Activated T-helper 1 cell treated with Interleukin-2 at 50 U/mL for 16 hours (primary cell): ENCODE measurements around the gene KRT4.

ENCODE experiments used
- DNase-seq: peaks from one replicate; pipeline ENCODE4 v3.0.0-alpha.2; 2020; ENCODE audit warnings: low read depth

The KRT4 gene

DNA sequence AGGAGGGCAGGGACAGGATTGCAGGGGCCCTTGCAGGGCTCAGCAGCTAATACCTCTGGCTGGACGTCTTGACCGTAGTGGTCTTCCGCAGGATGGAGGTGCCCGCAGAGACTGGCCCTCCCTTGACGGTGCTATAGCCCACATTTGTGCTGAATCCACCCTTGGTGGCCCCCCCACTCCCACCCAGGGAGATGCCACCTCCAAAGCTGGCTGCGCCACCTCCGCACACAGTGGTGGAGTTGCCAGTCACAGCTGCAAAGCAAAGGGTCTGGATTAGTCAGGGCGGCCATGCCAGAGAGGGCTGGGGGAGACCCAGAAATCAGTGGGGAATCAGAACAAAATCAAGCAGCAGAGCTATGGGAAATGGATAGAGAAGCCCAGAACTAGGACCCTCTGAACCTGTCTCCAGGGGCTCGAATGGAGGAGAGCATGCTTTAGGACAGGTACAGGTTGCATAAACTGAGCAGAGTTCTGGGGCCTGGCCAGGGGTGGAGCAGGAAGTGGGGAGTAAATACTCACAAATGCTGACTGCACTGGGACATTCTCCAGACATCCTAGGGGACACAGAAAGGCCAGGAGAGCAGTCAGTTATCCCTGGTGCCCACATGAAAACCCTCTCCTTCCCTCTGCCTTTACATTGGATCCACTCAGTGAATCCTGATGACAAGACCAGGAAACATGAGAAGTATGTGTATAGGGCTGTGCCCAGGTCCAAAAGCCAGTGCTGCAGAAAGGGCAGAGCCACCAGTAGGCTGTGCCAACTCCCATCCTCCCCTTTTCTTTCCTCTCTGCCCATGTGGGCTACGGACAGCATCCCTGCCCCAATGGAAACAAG lies 8.1 kb upstream of the KRT4 start:
- DNase-seq: no peak

DNA sequence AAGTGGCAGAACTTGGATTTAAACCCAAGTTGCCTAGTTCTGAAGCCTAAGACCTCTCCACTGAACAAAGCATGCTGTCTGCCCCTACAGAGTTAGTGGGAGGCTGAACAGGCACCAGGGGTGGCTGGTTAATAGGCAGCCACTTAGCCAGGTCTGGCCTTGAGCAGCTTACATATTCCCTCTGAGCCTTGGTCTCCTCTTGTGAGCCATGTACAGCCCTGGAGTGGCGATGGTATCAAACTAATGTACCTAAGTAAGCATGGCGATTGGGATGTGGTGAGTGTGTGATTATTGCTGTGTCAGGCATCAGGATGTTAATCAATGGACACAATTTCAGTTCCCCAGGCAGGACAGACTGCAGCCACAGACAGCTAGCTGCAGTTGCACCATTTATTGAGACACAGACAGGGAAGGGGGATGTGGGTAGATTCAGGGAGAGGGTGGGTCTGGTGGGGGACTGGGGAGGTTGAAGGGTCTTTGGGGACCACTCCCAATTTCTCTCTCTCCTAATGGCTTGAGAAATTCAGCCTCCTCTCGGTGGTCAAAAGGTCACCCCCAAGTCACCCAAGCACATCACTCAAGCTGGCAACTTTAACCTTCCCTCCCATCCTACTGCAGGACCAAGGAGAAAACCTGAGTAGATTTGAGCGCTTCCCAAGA lies 7.3 kb upstream of the KRT4 start:
- DNase-seq: no peak

DNA sequence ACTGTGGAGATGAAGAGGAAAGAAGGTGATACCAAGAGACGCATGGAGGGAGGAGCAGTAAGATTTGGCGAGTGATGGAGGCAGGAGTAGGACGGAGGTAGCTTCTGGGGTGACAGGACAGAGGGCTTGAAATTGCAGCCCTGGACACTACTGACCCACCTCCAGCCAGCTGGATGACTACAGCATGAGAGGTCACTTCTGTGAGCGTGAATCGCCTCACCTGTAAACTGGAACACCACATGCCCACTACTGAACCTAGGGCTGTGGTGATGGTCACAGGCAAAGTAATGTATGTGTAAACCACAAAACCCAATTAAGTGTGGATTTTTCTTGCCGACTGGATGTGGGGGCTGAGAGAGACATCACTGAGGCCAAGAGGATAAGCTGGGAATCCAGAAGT lies 6.6 kb upstream of the KRT4 start:
- no peak for DNase-seq

DNA sequence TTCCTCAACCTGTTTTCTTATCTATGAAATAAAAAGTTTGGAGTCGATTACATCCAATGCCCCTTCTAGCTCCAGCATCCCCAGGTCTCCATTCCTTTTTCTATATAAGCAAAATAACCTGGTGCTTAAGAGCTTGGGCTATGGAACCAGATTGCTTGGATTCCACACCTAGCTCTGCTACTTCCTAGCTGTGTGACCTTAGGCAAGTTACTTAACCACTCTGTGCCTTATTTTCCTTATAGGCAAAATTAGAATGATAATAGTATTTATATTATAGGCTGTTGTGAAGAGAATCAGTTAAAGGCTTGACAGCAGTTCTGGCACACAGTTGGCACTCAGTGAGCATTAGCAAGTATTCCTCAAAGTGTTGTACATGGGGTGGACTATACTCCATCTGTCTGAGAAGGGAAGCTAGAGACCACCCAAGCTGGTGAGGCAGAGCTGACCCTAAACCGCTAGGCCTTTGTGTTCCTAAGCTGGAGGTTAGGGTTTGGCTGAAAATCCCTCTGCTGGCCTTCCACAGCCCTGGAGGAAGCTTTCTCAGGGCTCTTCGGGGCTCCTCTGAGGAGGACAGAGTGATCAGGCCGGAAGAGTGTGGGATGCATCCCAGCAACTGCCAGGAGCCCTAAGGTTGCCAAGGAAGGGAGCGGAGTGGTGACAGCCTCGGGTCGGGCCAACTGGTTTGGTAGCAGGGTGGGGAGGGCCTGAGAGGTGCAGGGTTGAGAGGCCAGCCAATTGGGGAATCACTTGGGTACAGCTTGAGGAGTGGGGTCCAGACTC lies 6.0 kb upstream of the KRT4 start:
- no peak for DNase-seq

DNA sequence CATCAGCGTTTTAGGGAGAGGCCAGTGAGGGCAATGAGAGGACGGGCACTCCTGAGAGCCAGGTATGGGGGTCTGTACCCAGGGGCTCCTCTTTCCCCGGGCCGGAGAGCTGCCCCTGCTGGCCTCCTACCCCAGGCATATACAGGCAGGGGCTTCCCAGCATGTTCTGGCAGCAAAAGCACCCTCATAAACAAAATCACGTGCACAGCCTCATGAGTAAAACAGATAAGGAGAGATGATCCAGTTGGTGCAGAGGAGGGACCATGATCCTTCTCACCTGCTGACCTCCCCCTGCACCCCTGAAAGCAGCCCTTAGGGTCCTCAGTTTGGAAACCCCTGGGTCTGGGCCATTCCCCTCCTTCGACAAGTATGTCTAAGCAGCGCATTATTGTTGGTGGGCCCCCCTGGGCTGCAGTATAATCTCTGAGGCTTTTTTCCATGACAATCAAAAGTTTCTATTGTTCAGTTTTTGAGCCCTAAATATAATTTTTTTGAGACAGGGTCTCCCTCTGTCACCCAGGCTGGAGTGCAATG lies 5.0 kb upstream of the KRT4 start:
- DNase-seq: no peak

DNA sequence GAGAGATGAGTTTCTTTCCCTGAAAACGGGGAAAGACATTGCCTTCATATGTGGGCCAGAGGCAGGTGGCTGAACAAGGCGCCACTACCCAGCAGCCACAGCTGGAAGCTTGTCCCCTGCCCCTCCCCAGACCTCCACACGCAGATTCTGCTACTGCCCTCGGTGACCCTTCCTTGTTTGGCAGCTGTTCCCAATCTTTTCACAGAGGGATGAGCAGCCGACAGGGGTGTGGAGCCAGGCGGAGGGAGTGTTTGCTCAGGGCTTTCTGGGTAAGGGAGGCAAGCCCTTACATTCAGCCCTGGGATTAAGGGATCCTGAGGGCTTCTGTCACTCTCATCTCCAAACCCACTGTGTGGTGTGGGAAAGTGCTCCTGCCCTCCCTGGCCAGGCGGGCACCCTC lies 4.5 kb upstream of the KRT4 start:
- no peak for DNase-seq

DNA sequence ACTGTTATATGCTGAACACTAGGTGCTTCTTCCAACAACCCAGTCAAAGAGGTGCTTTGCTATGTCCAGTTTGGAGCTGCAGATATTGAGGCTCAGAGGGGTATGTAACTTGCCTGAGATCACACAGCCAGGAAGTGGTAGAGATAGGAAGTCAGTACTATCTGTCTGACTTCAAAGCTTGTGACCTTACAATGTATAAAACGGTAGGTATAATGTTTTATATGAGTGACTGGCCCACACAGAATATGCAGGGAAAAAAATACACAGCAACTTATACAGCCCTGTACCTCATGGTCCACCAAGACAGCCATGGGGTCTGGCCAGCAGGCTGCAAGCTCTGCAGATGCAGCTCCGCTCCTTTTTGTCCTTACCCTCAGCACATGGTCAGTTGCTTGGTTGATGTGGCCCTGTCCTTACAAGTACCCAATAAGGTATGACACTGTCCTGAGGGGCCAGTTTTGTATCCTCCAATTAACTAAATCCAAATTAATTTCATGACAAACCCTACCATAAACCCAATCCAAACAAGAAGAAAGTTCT lies 3.9 kb upstream of the KRT4 start:
- DNase-seq: no peak

DNA sequence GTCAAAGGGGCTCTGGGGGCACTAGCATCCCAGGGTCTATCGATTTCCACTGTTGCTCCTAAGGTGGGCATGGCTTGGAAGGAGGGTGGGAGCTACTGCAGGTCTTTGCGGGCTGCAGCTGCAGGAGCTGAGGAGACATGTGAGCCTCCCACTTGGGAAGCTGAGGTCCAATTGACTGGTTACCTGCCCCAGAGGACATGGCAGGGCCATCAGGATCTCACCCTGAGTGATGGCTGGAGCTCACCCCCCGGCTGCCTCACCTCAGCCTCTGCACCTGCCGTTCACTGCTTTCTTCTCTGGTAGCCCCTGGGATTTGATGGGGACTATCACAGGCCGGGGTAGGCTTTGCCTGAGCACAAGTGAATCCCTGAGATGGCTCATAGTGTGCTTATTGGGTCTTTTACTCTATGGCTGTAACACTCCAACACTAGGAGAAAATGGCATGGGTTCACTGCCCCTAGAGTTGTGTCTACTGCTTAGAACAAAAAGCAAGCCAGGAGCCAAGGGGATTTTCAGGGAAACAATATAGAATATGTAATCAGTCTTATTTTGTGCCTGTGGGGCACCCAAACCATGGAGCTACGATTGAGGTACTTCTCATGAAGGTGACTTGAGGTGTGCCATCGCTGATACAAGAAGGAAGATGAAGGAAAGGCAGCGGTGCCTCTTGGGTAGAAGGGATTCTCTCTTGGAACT lies 3.2 kb upstream of the KRT4 start:
- no peak for DNase-seq

DNA sequence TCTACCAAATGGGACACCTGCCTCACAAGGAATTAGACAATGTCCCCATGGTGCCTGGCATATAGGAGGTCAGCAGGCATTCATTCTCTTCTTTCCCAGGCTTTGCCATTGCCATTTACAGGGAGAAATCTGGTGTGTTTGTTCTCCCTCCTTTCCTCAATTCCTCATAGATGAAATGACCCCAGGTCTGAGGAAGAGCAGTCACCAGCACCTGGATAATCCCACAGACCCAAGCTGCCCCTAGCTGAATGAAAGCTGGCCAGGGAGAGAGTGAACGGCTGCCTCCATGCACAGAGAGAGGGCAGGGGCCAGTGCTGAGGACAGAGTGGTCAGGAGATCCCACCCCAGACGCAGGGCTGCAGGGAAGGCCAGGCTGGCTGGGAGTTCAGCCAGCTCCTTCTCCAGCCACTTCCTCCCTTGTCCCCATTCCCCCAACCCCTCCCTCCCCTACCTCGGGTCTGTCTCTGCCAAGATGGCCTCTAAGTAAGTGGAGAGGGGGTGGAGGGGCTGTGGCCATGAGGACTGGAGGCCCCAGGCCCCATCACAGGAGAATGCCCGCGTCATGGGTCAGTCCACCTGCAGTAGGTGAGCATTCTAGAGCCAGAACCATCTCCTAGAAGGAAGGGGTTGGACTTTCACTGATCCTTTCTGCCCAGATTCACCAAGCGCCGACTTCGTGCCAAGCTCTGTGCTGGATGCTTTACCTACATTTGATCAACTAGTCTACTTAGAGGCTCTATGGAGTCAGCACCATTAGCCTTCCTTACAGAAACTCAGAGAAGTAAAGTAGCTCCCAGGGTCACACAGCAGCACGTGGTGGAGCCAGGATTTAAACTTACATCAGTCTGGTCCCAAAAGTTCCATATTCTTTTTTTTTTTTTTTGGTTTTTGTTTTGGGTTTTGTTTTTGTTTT lies 2.0 kb upstream of the KRT4 start:
- no peak for DNase-seq

DNA sequence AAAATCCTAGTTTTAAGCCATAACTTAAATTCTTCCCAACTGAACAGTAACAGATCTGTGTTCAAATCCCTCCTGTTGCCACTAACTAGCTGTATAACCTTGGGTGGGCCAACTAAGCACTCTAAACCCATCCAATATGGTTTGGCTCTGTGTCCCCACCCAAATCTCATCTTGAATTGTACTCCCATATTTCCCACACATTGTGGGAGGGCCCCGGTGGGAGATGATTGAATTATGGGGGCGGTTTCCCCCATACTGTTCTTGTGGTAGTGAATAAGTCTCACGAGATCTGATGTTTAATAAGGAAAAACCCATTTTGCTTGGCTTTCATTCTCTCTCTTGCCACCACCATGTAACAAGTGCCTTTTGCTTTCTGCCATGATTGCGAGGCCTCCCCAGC lies 1.2 kb upstream of the KRT4 start:
- DNase-seq: no peak

DNA sequence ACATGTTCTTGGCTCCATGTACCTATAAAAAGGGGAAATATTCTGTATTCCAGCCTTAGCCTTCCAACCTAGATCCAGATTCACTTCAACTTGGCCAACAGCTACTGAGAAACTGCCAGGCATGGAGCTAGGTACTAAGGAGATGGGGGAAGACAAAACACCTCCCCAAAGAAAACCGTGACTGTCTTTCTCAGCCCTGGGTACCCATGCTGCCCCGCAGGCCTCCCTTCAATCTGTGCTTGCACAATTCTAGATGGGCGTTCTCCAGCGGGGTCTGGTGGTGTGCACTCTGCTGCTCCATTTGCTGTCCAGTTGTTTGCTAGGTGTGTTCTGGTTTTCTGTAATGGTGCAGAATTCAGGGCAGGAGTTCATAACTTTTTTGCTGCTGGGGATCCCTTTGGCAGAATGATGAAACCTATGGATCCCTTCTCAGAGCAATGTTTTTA lies 817 bp upstream of the KRT4 start:
- DNase-seq: no peak

DNA sequence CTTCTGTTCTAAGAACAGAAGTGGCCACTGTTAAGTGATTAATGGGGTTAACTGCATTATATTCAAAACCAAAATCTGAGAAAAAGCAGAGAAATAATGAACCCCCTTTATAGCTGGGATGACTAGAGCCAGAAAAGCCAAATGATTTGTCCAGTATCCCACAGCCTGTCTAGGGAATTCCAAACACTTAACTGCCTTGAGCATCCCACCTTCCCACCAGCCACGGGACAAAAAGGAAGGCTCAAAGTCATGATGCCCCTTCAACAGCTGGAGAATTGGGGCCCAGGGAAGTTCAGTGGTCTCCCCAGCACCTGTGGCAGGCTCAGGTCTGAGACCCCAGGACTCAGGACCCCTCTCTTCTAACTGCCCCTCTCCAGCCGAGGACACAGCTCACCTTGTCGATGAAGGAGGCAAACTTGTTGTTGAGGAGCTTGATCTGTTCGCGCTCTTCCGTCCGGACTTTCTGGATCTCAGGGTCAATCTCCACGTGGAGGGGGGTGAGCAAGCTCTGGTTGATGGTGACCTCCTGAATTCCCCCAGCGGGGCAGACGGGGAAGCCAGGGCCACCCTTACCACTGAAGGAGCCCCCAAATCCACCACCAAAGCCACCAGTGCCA lies 605 bp downstream of the KRT4 start:
- no peak for DNase-seq

DNA sequence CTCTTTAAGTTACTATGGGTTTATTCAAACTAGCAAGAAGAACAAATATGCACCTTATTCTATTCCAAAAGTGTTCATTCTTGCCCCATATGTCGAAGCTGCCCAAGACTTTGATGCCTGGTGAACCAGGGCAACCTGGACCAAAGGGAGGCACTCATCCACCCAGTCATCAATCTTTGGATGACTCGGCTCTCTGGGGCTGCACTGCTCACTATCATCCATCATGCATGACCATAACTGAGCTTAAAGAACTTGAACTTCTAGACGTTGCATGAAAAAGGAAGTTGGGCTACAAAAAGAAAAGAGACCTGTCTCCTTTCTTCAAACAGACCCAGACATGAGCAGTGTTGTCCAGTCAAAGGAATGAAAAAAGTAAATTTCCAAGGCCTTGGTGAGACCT lies 1.2 kb downstream of the KRT4 start:
- no peak for DNase-seq

DNA sequence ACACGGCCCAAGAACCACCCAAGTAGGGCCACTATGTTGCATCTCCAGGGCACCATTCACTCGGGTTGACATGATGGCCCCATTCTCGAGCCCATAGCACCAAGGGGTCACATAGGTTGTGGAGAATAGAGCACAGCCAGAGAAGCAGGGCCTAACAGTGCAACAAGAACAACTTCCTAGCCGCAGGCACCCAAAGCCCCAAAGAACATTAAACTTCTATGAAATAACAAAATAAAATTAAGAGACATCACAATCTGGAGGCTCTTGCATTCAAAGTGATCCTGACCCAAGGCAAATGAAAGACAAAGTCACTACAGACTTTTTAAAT lies 1.9 kb downstream of the KRT4 start:
- no peak for DNase-seq

DNA sequence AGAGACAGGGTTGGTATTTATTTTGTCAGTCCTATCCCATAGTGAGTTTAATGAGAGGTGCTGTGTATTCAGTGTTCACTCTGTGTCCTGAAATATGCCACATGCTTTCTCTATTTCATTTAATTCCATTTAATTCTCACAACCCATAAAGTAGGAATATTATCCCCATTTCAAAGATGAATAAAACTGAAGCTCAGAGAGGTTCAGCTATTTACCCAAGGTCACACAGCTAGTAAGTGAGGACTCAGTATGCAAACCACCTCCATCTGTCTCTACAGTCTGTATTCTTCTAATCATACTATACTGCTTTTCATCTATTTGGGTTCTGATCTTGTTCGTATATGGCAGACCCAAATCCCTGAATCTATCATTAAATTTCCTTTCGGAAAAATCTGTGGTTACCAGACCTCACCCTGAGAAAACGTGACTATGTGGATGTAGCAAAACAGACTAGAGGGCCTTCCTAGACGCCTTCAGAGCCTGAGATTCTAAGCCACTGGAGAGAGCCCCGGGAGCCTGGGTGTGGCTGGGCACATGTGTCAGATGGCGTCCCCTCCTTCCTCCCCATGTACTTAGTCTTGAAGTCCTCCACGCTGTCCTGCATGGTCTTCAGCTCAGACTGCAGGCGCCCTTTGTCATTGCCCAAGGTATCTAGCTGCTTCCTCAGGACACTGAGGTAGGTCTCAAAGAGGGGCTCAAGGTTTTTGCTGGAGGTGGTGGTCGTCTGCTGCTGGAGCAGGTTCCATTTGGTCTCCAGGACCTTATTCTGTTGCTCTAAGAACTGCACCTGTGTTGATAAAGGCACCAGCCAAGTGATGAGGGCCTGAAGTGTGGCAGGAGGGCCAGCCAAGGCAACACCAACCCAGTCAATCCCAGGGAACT lies 2.5 kb downstream of the KRT4 start:
- DNase-seq: no peak

DNA sequence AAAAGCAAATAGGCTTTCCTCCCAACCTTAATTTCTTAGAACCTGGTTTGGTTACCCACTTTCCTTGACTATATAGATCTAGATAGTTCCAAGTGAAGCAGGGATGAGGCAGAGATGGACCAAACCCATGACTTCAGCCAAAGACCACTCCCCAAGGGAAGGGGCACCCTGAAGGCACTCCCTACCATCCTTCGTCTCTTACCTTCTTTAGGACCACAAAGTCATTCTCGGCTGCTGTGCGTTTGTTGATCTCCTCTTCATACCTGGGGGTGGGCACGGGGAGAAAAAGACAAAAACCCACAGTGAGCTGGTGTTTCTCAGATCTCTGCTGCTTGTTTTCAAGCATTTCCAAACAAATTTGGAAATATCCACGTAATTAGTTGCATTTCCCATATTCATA lies 3.4 kb downstream of the KRT4 start:
- no peak for DNase-seq

DNA sequence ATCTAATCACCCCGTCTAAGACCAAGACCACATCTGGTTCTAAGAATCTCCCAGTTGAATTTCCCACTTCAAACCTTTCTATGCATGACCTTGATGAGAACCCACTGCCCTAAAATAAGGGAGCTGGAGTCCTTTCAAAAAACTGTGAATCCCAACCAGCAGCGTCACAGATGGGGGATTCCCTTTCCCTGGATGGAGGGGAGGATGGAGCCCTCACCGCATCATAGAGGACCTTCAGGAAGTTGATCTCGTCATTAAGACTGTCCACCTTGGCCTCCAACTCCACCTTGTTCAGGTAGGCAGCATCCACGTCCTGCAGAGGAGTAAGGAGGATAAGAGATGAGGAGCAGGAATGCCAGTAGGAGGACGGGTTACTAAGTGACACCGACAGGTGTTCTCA lies 4.8 kb downstream of the KRT4 start:
- no peak for DNase-seq

DNA sequence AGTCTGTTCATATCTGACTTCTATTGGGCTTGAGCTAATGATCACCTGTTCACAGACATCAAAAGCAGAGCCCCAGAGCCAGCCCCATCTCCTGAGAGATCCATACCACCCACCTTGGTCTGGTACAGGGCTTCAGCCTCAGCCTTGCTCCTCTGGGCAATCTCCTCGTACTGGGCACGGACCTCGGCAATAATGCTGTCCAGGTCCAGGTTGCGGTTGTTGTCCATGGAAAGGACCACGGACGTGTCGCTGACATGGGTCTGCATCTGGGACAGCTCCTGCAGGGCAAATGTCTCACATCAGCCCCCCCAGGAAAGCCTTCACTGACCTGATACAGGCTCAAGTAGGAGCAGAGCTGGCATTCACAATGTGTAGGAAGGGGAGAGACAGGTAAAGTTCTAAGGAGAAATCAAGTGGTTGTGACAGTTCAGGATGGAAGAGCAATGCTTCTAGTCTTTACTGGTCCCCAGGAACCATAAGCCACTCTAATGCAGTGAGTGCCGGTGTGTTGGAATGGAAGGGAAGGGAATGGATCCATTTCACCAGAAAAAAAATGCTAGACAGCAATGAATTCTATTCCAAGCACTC lies 5.2 kb downstream of the KRT4 start:
- no peak for DNase-seq
